ENCODE results near the gene PODN. TPM values are rescaled to one million over a fixed set of nuclear protein-coding genes. Genes with fewer than 3 reads are reported as not detected.

The PODN gene
- total and polyA plus RNA-seq, 2 donors (not counting 3 experiments of a cell fraction or from before 2014, with no cell fraction given): 1.3 to 1.5 TPM

- Histone ChIP-seq H3K79me2 (ENCODE audit: control insufficient read depth, insufficient read depth, low read length) (no peaks in the 10 kb centered on the region), H3K4me1 (ENCODE audit: control insufficient read depth, extremely low read depth, insufficient read depth, low read length) (peaks cover 2% of the 10 kb centered on the region), H3K36me3 (ENCODE audit: control insufficient read depth in 2 of 2, extremely low read depth in 1 of 2, insufficient read depth in 2 of 2, low read length in 2 of 2) (no peaks in the 10 kb centered on the region), H3K9ac (replicated peaks; ENCODE audit: extremely low read depth, insufficient read depth, low read length) (no peak overlapping the region), H4K20me1 (replicated peaks; ENCODE audit: control insufficient read depth, extremely low read depth, insufficient read depth, low read length) (no peaks in the 10 kb centered on the region), H3K27ac (ENCODE audit: insufficient read depth, low read depth, low read length) (no peak overlapping the region), H3K27me3 (ENCODE audit: control insufficient read depth in 2 of 2, insufficient read depth in 2 of 2, low read length in 2 of 2) (peaks cover 3 to 7% of the 10 kb centered on the region in 2 experiments), H3K4me3 (replicated peaks in 1 of 3; ENCODE audit: insufficient read depth in 1 of 3, low read depth in 1 of 3, low read length in 3 of 3) (no peak overlapping the region), H3K4me2 (ENCODE audit: insufficient read depth, low read length) (no peak overlapping the region), H2AFZ (ENCODE audit: low read depth, low read length) (no peak overlapping the region), H3K9me3 (replicated peaks; ENCODE audit: control insufficient read depth, insufficient read depth, low read length) (no peaks in the 10 kb centered on the region), H3K9me1 (replicated peaks; ENCODE audit: control insufficient read depth, extremely low read depth, insufficient read depth, low read length) (no peaks in the 10 kb centered on the region)
- CTCF ChIA-PET: interaction anchor here (0.6 to 1.9 kb wide), 4 partner anchors 11 to 323 kb away, joined by 3 to 6 read pairs (median 4); no protein-coding TSS in a partner anchor
- dilution Hi-C loops (cut with MboI; ENCODE audit: extremely low pct_ligation_motif_present, low sequenced_read_pairs) (no loop called here), intact Hi-C loops (cut with micrococcal nuclease) (no loop called here)
- POLR2A ChIA-PET: no interaction called here
- DNase-seq (ENCODE audit: low read depth, low spot score) (no peak), FAIRE-seq (no peak)
- TF ChIP-seq POLR2A (IDR thresholded peaks at IDR 0.05; ENCODE audit: low read depth, low read length) (no peak), FOS (IDR thresholded peaks at IDR 0.05; ENCODE audit: borderline replicate concordance, insufficient read depth, low read length) (no peak), EZH2 (IDR thresholded peaks at IDR 0.05; ENCODE audit: borderline replicate concordance, low read depth, low read length, severe bottlenecking) (no peak), MYC (IDR thresholded peaks at IDR 0.05; ENCODE audit: low read depth, low read length) (no peak), CTCF (IDR thresholded peaks at IDR 0.05; ENCODE audit: extremely low read depth in 1 of 2, insufficient read depth in 1 of 2, low read depth in 1 of 2, low read length in 2 of 2) (no peak), MAX (IDR thresholded peaks at IDR 0.05; ENCODE audit: insufficient read depth, insufficient read length) (no peak), JUN (IDR thresholded peaks at IDR 0.05; ENCODE audit: borderline replicate concordance, insufficient read depth, insufficient read length, low read depth) (no peak), GATA2 (IDR thresholded peaks at IDR 0.05; ENCODE audit: insufficient read depth, insufficient read length, low read depth, low read length) (no peak), POLR2AphosphoS5 (IDR thresholded peaks at IDR 0.05; ENCODE audit: insufficient read depth, low read depth, low read length) (no peak)
- no TSS peak for BruUV-seq (replicated peaks)
Measured at GRCh38 chr1:53067886-53068285, 5.9 kb downstream of the PODN start.
